A673 (cell line): ENCODE measurements around the gene NPHP4. TPM values are rescaled to one million over a fixed set of nuclear protein-coding genes. Genes with fewer than 3 reads are reported as not detected.
A peak's percentile ranks its signal among the peaks of the same experiment; 100 is the strongest.

ENCODE experiments used
- BruUV-seq: library from RNA; stranded (reverse); fragments of 400-500 nt; replicated peaks from 2 replicates; lab custom pipeline; 2021; lab: Mats Ljungman, UMichigan
- CTCF ChIA-PET: fragments of 300-600 bp; sonication (Branson Sonifier 250); formaldehyde crosslinking; loops from one replicate; lab custom pipeline; 2022; ENCODE audit warnings: antibody characterized with exemption; lab: Charles Lee
- POLR2A ChIA-PET: fragments of 300-600 bp; sonication (Branson Sonifier 250); formaldehyde crosslinking; loops from one replicate; lab custom pipeline; 2022; ENCODE audit warnings: antibody characterized with exemption; ENCODE audit not compliant: low non-redundant PET; lab: Charles Lee
- DNase-seq: peaks from one replicate; pipeline ENCODE4 v3.0.0-alpha.2; 2015; ENCODE audit warnings: low spot score
- H3K27ac ChIP-seq: fragments of 200-600 bp; sonication (generic); 2 replicates; pipeline ENCODE4 v1.5.1; 2016; ENCODE audit warnings: mixed run types, low read depth, mild to moderate bottlenecking, mixed read lengths, antibody characterized with exemption, low read length; ENCODE audit not compliant: poor library complexity, severe bottlenecking
- H3K27me3 ChIP-seq: fragments of 200-600 bp; sonication (generic); replicated peaks from 2 replicates; pipeline ENCODE4 v1.6.1; 2017; ENCODE audit warnings: mixed run types, low read depth, mild to moderate bottlenecking, mixed read lengths, antibody characterized with exemption, low read length; ENCODE audit not compliant: insufficient read depth, poor library complexity
- H3K36me3 ChIP-seq: fragments of 200-600 bp; sonication (generic); 2 replicates; pipeline ENCODE4 v1.6.1; 2016; ENCODE audit warnings: mixed run types, mild to moderate bottlenecking, mixed read lengths, antibody characterized with exemption, low read length; ENCODE audit not compliant: insufficient read depth, poor library complexity, severe bottlenecking
- H3K4me1 ChIP-seq: fragments of 200-600 bp; sonication (generic); 2 replicates; pipeline ENCODE4 v1.6.1; 2017; ENCODE audit warnings: mixed run types, mild to moderate bottlenecking, mixed read lengths, antibody characterized with exemption, low read length; ENCODE audit not compliant: insufficient read depth, poor library complexity, severe bottlenecking
- H3K4me3 ChIP-seq: fragments of 200-600 bp; sonication (generic); 2 replicates; pipeline ENCODE4 v1.5.1; 2016; ENCODE audit warnings: low read depth, mixed run types, mild to moderate bottlenecking, mixed read lengths, low read length; ENCODE audit not compliant: poor library complexity, severe bottlenecking
- H3K9me3 ChIP-seq: fragments of 200-600 bp; sonication (generic); 2 replicates; pipeline ENCODE4 v1.6.1; 2016; ENCODE audit warnings: mixed run types, low read depth, mild to moderate bottlenecking, mixed read lengths, antibody characterized with exemption, low read length; ENCODE audit not compliant: poor library complexity, severe bottlenecking
- CTCF ChIP-seq: fragments of 300-800, 200-600 bp; sonication (generic); conservative IDR thresholded peaks from 2 replicates; pipeline ENCODE4 v1.5.1; 2017; ENCODE audit warnings: low read depth, mild to moderate bottlenecking, antibody characterized with exemption, low read length, moderate library complexity, mixed read lengths
- EZH2 ChIP-seq: fragments of 200-600 bp; sonication (generic); IDR thresholded peaks from 2 replicates; pipeline ENCODE4 v1.6.1; 2017; ENCODE audit warnings: borderline replicate concordance, low read depth, mild to moderate bottlenecking, mixed read lengths, antibody characterized with exemption, low read length; ENCODE audit not compliant: poor library complexity, severe bottlenecking
- intact Hi-C: fragments of 100-400 bp; cut with micrococcal nuclease; formaldehyde crosslinking; loops from one replicate; pipeline ENCODE4 v1.10.0; 2022; ENCODE audit not compliant: unreplicated experiment
- total RNA-seq: library from RNA; stranded (reverse); gene quantifications from 2 replicates; pipeline ENCODE4 v1.2.3, GENCODE V29; 2021

The NPHP4 gene
- total RNA-seq, 1 experiment from 2014 or later: 27.6 TPM

- Histone ChIP-seq H3K36me3 (no peaks in the 10 kb centered on the region), H3K4me1 (peaks cover 24% of the 10 kb centered on the region), H3K27me3 (no peaks in the 10 kb centered on the region), H3K27ac (no peak overlapping the region), H3K9me3 (no peaks in the 10 kb centered on the region), H3K4me3 (no peak overlapping the region)
- no TSS peak for BruUV-seq
- ChIA-PET POLR2A (no interaction called here), CTCF (interaction anchor here (0.6 kb wide), 2 partner anchors 13 to 42 kb away, joined by 4 to 6 read pairs; no protein-coding TSS in a partner anchor)
- intact Hi-C loops: loop anchor here (2.0 kb wide), 2 partner anchors 278 to 408 kb away; no protein-coding TSS in a partner anchor
- no peak for DNase-seq
- TF ChIP-seq CTCF: no peak
- no peak for TF ChIP-seq EZH2
Measured at GRCh38 chr1:5916572-5917280, 75.5 kb downstream of the NPHP4 start.

- peak; percentile 74 for DNase-seq
- H3K9me3 ChIP-seq: no peaks in the 10 kb centered on the region
- H3K27ac ChIP-seq: no peak overlapping the region
- BruUV-seq: no TSS peak
- TF ChIP-seq EZH2 (no peak), CTCF (peak; percentile 87)
- POLR2A ChIA-PET: no interaction called here
- no peak overlapping the region for H3K4me3 ChIP-seq
- CTCF ChIA-PET: interaction anchor here (1.0 kb wide), 1 partner anchor 170 kb away, joined by 3 read pairs; no protein-coding TSS in a partner anchor
- intact Hi-C loops: loop anchor here (2.0 kb wide), 2 partner anchors 277 to 407 kb away; no protein-coding TSS in a partner anchor
- H3K4me1 ChIP-seq: peaks cover 32% of the 10 kb centered on the region
- no peaks in the 10 kb centered on the region for H3K36me3 ChIP-seq
- H3K27me3 ChIP-seq: no peaks in the 10 kb centered on the region
Measured at GRCh38 chr1:5915587-5916571, 76.3 kb downstream of the NPHP4 start.

- Histone ChIP-seq H3K27ac (no peak overlapping the region), H3K4me1 (peaks cover 43% of the 10 kb centered on the region), H3K9me3 (no peaks in the 10 kb centered on the region), H3K36me3 (no peaks in the 10 kb centered on the region), H3K4me3 (no peak overlapping the region), H3K27me3 (no peaks in the 10 kb centered on the region)
- intact Hi-C loops: no loop called here
- ChIA-PET POLR2A (no interaction called here), CTCF (no interaction called here)
- BruUV-seq: no TSS peak
- no peak for DNase-seq
- TF ChIP-seq CTCF (no peak), EZH2 (no peak)
Measured at GRCh38 chr1:5914676-5915365, 77.4 kb downstream of the NPHP4 start.
